ENCODE measurements around the gene CHI3L2. TPM values are rescaled to one million over a fixed set of nuclear protein-coding genes. Genes with fewer than 3 reads are reported as not detected.

The CHI3L2 gene
- total and polyA plus RNA-seq, 9 donors: 0.91 to 17.0 (median 1.5) TPM; not detected in 1

DNA sequence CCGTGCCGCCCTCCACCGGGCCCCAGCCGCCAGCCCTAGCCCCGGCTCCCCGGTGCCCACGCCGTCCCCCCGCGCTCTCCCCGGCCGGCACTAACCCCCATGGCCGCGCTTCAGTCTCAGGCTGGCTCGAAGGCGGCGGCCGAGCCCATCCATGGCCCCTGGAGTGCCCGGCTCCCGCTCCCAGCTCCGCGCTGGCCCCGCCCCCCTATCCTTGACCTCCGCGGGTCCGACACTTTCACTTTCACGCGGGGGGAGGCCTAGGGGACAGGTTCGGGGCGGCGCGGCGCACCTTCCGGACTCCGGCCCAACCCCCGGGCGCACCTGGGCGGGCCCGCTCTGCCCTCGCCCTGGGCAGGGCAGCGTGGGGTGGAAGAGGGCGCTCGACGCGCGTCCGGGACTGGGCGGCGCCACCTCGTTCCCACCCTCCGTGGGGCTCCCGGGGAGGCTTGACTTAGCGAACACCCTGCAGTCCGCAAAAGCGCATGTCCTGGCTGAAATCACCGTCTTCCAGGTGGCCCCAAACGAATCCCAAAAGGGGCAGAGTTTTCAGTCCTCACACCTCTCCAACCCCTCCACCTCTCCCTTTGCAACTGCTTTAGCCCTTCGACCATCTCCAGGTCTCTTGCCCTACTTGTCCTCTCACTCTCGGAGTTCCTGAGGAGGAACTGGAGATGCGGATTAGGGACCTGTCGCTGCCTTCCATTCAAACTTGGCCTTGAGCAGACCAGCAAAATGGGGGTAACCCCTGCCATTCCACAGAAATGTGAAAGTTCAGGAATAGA, 23.1 kb upstream of the CHI3L2 start:
- no peaks in the 10 kb centered on the region for H3K4me1 ChIP-seq (ENCODE audit: insufficient read depth)

DNA sequence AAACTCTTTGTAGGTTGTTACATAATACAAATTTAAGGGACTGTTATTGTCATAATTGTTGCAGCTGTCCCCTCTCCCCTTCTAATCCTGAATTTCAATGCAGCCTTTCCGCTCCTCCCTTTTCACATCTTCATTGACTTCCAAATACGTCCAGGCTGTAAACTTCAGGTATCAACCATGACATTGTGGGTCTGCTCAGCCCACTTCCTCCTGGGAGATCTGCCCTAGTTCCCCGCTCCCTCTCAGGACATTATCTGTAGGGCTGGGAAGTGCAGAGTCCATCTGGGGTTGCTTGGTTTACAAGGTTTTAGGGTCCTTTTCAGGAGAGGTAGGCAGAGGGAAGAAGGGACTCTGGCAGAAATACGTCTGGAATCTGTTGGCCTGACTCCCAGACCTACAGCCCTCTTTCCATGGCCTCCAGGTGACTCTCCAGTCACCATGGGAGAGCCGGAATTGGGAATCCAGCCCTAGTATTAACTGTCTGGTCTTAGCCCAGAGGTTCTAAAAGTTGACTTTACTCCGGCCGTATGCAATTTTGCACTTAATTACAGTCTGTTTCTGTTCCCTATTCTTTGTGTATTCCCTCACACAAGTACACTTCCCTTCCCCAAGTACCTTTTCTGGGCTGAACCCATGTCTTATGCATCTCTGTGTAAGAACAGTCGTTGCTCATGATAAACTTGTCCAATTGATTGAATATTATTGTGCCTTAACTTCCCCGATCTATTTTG, 22.4 kb upstream of the CHI3L2 start:
- Histone ChIP-seq H3K27me3 (no peaks in the 10 kb centered on the region), H3K27ac (no peak overlapping the region), H3K4me1 (ENCODE audit: insufficient read depth) (no peaks in the 10 kb centered on the region), H3K9me3 (no peaks in the 10 kb centered on the region), H3K36me3 (no peaks in the 10 kb centered on the region), H3K4me3 (no peak overlapping the region)
- WGBS, 3 donors: 65 to 71% (median 69%) methylated on average over 9 of the region's 9 CpGs
- TF ChIP-seq EP300 (IDR thresholded peaks at IDR 0.05): no peak
- no peak for TF ChIP-seq POLR2A (IDR thresholded peaks at IDR 0.05)
- TF ChIP-seq, protein P1, sequence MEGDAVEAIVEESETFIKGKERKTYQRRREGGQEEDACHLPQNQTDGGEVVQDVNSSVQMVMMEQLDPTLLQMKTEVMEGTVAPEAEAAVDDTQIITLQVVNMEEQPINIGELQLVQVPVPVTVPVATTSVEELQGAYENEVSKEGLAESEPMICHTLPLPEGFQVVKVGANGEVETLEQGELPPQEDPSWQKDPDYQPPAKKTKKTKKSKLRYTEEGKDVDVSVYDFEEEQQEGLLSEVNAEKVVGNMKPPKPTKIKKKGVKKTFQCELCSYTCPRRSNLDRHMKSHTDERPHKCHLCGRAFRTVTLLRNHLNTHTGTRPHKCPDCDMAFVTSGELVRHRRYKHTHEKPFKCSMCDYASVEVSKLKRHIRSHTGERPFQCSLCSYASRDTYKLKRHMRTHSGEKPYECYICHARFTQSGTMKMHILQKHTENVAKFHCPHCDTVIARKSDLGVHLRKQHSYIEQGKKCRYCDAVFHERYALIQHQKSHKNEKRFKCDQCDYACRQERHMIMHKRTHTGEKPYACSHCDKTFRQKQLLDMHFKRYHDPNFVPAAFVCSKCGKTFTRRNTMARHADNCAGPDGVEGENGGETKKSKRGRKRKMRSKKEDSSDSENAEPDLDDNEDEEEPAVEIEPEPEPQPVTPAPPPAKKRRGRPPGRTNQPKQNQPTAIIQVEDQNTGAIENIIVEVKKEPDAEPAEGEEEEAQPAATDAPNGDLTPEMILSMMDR (IDR thresholded peaks at IDR 0.05): no peak
- DNase-seq: no peak
- intact Hi-C loops (cut with DNase I): no loop called here

More for the DNA sequence above, 23.1 kb upstream of the CHI3L2 start:
- no peaks in the 10 kb centered on the region for H3K27me3 ChIP-seq
- intact Hi-C loops (cut with DNase I): no loop called here
- H3K4me3 ChIP-seq: peak overlapping the region; percentile 62
- H3K9me3 ChIP-seq: no peaks in the 10 kb centered on the region
- H3K36me3 ChIP-seq: no peaks in the 10 kb centered on the region
- H3K27ac ChIP-seq: no peak overlapping the region
- no peak for TF ChIP-seq EP300 (IDR thresholded peaks at IDR 0.05)
- no peak for TF ChIP-seq POLR2A (IDR thresholded peaks at IDR 0.05)
- TF ChIP-seq, protein P1 (IDR thresholded peaks at IDR 0.05): no peak
- 3 to 4% (median 3%) methylated on average over 51 to 61 of the region's 61 CpGs for WGBS, 3 donors
- peak in 4 of 5 donors; percentile 28 to 61 (median 53) for DNase-seq

GRCh38 chr1:111205714-111206050, 21.8 kb upstream of the CHI3L2 start:
- 31 to 53% (median 50%) methylated on average over 2 of the region's 2 CpGs for WGBS, 3 donors
- H3K27me3 ChIP-seq: no peaks in the 10 kb centered on the region
- no peak overlapping the region for H3K4me3 ChIP-seq
- H3K4me1 ChIP-seq (ENCODE audit: insufficient read depth): no peaks in the 10 kb centered on the region
- H3K9me3 ChIP-seq: no peaks in the 10 kb centered on the region
- no peaks in the 10 kb centered on the region for H3K36me3 ChIP-seq
- DNase-seq: no peak
- TF ChIP-seq POLR2A (IDR thresholded peaks at IDR 0.05) (no peak), EP300 (IDR thresholded peaks at IDR 0.05) (no peak)
- TF ChIP-seq, protein P1 (IDR thresholded peaks at IDR 0.05): no peak
- intact Hi-C loops (cut with DNase I): no loop called here
- H3K27ac ChIP-seq: no peak overlapping the region

GRCh38 chr1:111208921-111209320, 18.6 kb upstream of the CHI3L2 start:
- WGBS, 3 donors: 50 to 68% (median 54%) methylated on average over 1 of the region's 1 CpG
- Histone ChIP-seq H3K9me3 (no peaks in the 10 kb centered on the region), H3K36me3 (no peaks in the 10 kb centered on the region), H3K27me3 (no peaks in the 10 kb centered on the region), H3K4me3 (no peak overlapping the region), H3K4me1 (ENCODE audit: insufficient read depth) (no peaks in the 10 kb centered on the region), H3K27ac (no peak overlapping the region)
- TF ChIP-seq, protein P1 (IDR thresholded peaks at IDR 0.05): no peak
- TF ChIP-seq POLR2A (IDR thresholded peaks at IDR 0.05): no peak
- no peak for TF ChIP-seq EP300 (IDR thresholded peaks at IDR 0.05)
- intact Hi-C loops (cut with DNase I): no loop called here
- DNase-seq: no peak
